H1 (cell line): ENCODE data around the gene THAP7. TPM values are rescaled to one million over a fixed set of nuclear protein-coding genes. Genes with fewer than 3 reads are reported as not detected.

Experiments used
- EGR1 ChIP-seq: IDR thresholded peaks from 2 replicates; pipeline ENCODE4 v1.6.1; 2011; ENCODE audit warnings: low read depth, low read length, borderline replicate concordance
- NRF1 ChIP-seq: IDR thresholded peaks from 2 replicates; pipeline ENCODE4 v1.6.1; 2011; ENCODE audit warnings: mild to moderate bottlenecking, low read depth, low read length, improper control_type of control experiment
- polyA plus RNA-seq, 7 experiments: library from polyadenylated mRNA; depleted of rRNA in 3 of 7; stranded (reverse) in 5 of 7; unstranded in 2 of 7; fragments of >200 nt in 5 of 7; fragments of 200-250 nt in 2 of 7; gene quantifications; 1 replicate in 5 of 7; 2 replicates in 1 of 7; 4 replicates in 1 of 7; pipeline versions ENCODE4 v1.2.1 to v1.2.3, GENCODE V29; 2011 to 2013; ENCODE audit warnings: missing spikeins in 2 of 7, mixed read lengths in 2 of 7
- total RNA-seq: library from RNA; stranded (reverse); fragmentation: NEBNext Ultra II Directional; extraction: Animal tissue kit (Norgen Biotek cat#: 25700); gene quantifications from 2 replicates; pipeline ENCODE4 v1.2.1, GENCODE V29; 2021

Gene THAP7
- total and polyA plus RNA-seq, 2 of the 8 experiments (the other 6 are each of a cell fraction or from before 2014, with no cell fraction given), result 16.9 to 32.5 TPM

DNA sequence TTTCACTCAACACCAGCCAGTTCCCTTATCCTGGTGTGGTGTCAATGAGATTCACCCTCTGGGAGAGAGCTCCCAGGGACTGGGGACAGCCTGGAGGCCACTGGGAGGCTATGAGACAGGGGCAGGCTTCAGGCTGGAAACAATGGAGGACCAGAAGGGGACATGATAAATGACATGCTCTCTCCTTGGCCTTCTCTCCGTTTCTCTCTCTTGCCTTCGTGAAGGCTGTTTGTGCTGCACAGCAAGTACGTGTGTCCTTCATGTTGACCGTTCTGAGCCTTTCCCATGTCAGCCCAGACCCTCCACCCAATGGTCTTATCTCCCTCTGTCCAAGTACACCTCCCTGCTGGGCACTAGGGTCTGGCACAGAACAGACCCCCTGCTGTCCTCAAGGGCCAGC is 21.4 kb downstream of the THAP7 start (continued):
- no peak for TF ChIP-seq EGR1
- no peak for TF ChIP-seq NRF1
